Measurements from ENCODE around the gene RASGRF2. TPM values are rescaled to one million over a fixed set of nuclear protein-coding genes. Genes with fewer than 3 reads are reported as not detected.

RASGRF2 gene
- total RNA-seq, 2 experiments from 2014 or later = 14.1 to 15.5 TPM

GRCh38 chr5:80976985-80977384 is 16.8 kb downstream of the RASGRF2 start:
- ChIA-PET CTCF (no interaction called here), POLR2A (no interaction called here)

GRCh38 chr5:80977764-80978163 is 17.6 kb downstream of the RASGRF2 start:
- ChIA-PET POLR2A (no interaction called here), CTCF (no interaction called here)

- ChIA-PET POLR2A (no interaction called here), CTCF (interaction anchor here (0.9 kb wide), 1 partner anchor 9 kb away, joined by 3 read pairs; no protein-coding TSS in a partner anchor)
These were observed 18.7 kb downstream of the RASGRF2 start for GRCh38 chr5:80978772-80979317.

- ChIA-PET POLR2A (no interaction called here), CTCF (interaction anchor here (1.1 kb wide), 1 partner anchor 16 kb away, joined by 3 read pairs; no protein-coding TSS in a partner anchor)
These were observed 21.9 kb downstream of the RASGRF2 start for GRCh38 chr5:80982093-80982492.

- POLR2A ChIA-PET = no interaction called here
These were observed 25.6 kb downstream of the RASGRF2 start for GRCh38 chr5:80985600-80986228.

GRCh38 chr5:80986382-80986781 is 26.2 kb downstream of the RASGRF2 start:
- ChIA-PET POLR2A (no interaction called here), CTCF (no interaction called here)

More at GRCh38 chr5:80985600-80986228, 25.6 kb downstream of the RASGRF2 start:
- CTCF ChIA-PET = no interaction called here

GRCh38 chr5:80987078-80987766 is 27.1 kb downstream of the RASGRF2 start:
- ChIA-PET CTCF (interaction anchor here (1.0 kb wide), 1 partner anchor 9 kb away, joined by 3 read pairs; no protein-coding TSS in a partner anchor), POLR2A (no interaction called here)

GRCh38 chr5:80988419-80988935 is 28.3 kb downstream of the RASGRF2 start:
- ChIA-PET POLR2A (no interaction called here), CTCF (no interaction called here)

- ChIA-PET CTCF (no interaction called here), POLR2A (no interaction called here)
These were observed 29.7 kb downstream of the RASGRF2 start for GRCh38 chr5:80989883-80990282.

- CTCF ChIA-PET = interaction anchor here (0.6 kb wide), 1 partner anchor 16 kb away, joined by 3 read pairs; no protein-coding TSS in a partner anchor
- POLR2A ChIA-PET = no interaction called here
These were observed 30.4 kb downstream of the RASGRF2 start for GRCh38 chr5:80990527-80990926.

- CTCF ChIA-PET = interaction anchor here (0.6 kb wide), 1 partner anchor 16 kb away, joined by 3 read pairs; no protein-coding TSS in a partner anchor
- POLR2A ChIA-PET = no interaction called here
These were observed 30.8 kb downstream of the RASGRF2 start for GRCh38 chr5:80990971-80991370.

GRCh38 chr5:80995908-80996307 is 35.7 kb downstream of the RASGRF2 start:
- ChIA-PET CTCF (interaction anchor here (1.4 kb wide), 1 partner anchor 9 kb away, joined by 3 read pairs; no protein-coding TSS in a partner anchor), POLR2A (no interaction called here)

- CTCF ChIA-PET = no interaction called here
- POLR2A ChIA-PET = no interaction called here
These were observed 38.4 kb downstream of the RASGRF2 start for GRCh38 chr5:80998590-80998979.

GRCh38 chr5:81003811-81004386 is 43.7 kb downstream of the RASGRF2 start:
- CTCF ChIA-PET = no interaction called here
- POLR2A ChIA-PET = no interaction called here

- ChIA-PET CTCF (no interaction called here), POLR2A (no interaction called here)
These were observed 45.5 kb downstream of the RASGRF2 start for GRCh38 chr5:81005708-81006107.

- CTCF ChIA-PET = no interaction called here
- POLR2A ChIA-PET = no interaction called here
These were observed 46.1 kb downstream of the RASGRF2 start for GRCh38 chr5:81006231-81006630.

GRCh38 chr5:81006947-81007636 is 46.9 kb downstream of the RASGRF2 start:
- ChIA-PET POLR2A (interaction anchor here (0.7 to 1.4 kb wide), 2 partner anchors 39 to 53 kb away, joined by 3 to 4 read pairs; no protein-coding TSS in a partner anchor), CTCF (interaction anchor here (0.6 to 1.1 kb wide), 5 partner anchors 12 to 79 kb away, joined by 3 to 4 read pairs (median 3); no protein-coding TSS in a partner anchor)

- POLR2A ChIA-PET = interaction anchor here (0.6 to 1.4 kb wide), 3 partner anchors 11 to 53 kb away, joined by 3 to 4 read pairs (median 3); no protein-coding TSS in a partner anchor
These were observed 47.5 kb downstream of the RASGRF2 start for GRCh38 chr5:81007637-81008027.

More at GRCh38 chr5:81007637-81008027, 47.5 kb downstream of the RASGRF2 start:
- CTCF ChIA-PET = interaction anchor here (0.6 to 1.1 kb wide), 5 partner anchors 11 to 78 kb away, joined by 3 to 4 read pairs (median 3); no protein-coding TSS in a partner anchor
